ENCODE data around the gene TDRD3.
A peak's percentile ranks its signal among the peaks of the same experiment; 100 is the strongest.

The TDRD3 gene

DNA sequence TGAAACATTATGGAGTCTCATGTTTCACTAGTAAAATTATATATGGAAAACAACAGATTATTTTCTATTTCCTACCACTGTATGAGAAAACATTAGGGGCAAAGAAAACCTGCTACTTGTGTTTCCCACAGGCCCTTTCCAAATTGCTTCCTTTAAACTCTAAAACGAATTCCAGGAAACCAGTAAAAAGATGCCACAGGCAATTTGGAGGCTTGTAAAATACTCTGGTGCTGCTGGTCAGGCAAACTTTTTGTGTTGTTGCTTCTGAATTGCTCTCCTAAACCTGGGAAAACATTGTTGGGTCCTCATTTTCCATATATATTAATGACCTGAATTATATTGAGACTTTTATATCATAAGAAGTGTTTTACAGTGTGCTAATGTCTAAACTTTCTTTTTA, 141.5 kb downstream of the TDRD3 start:
- H3K4me3 ChIP-seq (ENCODE audit: low read depth, low read length) = no peak overlapping the region
- no peak for DNase-seq (ENCODE audit: low read depth)

DNA sequence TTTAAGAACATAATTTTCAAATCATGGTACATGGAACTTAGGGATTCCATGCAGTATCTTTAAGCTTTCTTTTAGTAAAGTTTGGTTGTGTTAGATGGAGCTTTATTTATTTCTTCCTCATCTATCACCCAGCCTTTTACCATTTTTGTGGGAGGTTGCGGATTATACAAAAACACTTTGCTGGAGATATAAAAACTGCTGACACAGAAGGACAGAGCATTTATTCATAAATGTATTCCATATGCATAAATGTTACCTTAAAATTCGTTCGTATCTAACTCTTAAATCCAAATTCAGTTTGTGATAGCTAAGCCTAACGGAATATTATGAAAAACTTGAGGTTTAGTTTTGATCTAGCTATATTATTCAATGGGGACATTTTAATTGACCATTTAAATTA, 143.3 kb downstream of the TDRD3 start:
- no peak overlapping the region for H3K4me3 ChIP-seq (ENCODE audit: low read depth, low read length)
- DNase-seq (ENCODE audit: low read depth) = no peak

DNA sequence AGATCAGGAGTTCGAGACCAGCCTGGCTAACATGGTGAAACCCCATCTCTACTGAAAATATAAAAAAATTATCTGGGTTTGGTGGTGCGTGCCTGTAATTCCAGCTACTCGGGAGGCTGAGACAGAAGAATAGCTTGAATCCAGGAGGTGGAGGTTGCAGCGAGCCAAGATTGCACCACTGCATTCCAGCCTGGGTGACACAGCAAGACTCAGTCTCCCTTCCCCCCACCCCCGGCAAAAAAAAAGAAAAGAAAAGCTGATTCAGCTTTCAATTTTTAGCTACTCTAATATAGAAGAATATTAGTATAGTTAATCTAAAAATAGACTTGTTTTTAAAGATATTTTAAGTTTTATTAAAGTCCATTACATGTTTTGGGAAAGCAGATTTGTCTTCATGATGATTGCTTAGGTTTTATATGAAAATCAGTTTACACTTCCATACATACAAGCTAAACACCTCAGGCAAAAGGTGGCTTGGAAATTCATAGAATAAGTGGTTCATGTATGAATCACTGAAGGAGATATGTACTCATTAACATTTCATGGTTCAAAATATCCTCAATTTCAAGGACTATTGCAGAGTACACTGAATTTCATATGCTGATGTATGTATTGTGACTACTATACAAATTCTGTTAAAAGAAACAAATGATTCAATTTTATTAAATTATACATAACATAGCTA, 165.2 kb downstream of the TDRD3 start:
- DNase-seq (ENCODE audit: low read depth) = no peak
- no peak overlapping the region for H3K4me3 ChIP-seq (ENCODE audit: low read depth, low read length)

DNA sequence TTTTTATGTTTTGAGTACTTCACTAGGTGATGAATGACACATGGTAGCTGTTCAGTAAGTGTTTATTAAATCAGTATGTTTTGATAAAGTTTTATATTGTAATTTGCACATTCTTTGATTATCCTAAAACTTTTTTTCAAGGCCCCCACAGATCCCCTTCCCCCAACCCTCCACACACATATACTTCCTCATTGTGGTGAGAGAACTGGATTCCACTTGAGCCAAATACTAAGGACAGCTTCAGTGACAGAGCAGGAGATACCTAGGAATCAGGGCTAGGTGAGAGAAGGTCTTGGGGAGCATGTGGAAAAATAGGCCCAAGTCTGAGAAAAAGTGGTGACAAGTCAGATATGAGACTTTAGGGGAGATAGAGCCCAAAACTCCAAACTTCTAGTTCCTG, 174.6 kb downstream of the TDRD3 start:
- no peak for DNase-seq (ENCODE audit: low read depth)
- no peak overlapping the region for H3K4me3 ChIP-seq (ENCODE audit: low read depth, low read length)

DNA sequence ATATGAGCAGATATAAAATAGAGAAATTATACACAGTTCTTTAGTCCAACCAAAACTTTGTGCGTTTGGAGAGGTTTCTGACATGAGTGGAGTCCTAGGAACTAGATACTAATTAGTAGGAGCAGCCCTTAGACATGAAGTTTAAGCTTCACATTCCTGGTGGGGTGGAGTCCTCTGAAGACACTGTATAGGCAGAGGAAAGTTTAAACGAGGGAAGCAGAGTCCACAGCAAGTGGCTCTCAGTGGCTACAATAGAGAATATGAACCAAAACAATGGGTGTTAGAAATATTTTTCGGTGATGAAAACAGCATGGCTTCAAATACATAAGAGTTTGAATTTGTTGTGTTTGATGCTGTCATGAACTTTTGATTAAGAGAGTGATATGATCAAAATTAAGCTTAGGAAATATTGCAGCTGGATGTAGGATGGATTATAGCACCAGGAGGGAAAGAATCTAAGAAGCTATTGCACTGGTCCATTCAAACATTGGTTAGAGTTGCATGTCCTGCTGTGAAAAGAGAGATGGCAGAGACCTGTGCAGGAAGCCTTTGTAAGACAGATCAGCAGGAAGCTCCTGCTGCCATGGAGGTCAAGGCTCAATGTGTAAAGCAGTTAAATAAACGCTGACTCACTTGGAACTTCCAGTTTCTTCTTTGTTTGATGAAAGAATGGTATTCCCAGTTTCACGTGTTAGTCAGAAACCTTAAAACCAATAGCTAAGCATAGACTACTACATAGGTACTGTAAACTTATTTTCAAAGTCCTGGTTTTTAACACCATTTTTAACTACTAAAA, 175.2 kb downstream of the TDRD3 start:
- H3K4me3 ChIP-seq (ENCODE audit: low read depth, low read length) = no peak overlapping the region
- DNase-seq (ENCODE audit: low read depth) = peak; percentile 43

DNA sequence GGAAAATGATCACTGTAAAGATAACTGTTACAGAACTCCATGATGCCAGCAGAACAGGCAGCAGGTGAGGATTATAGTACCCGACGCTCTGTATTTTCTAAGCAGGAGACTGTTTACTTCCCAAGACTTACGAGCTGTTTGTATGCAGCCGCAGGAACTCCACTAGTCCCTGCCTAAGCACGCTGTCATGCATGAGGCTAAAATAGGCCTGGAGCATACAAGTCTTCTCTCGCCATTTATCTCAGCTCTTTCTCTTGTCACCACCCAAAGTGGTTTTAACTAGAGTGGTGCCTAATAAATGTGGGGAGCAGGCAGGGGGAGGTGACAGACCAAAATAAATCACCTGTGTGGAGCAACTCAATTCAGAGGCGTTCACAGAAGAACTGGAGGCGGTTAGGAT, 175.8 kb downstream of the TDRD3 start:
- no peak overlapping the region for H3K4me3 ChIP-seq (ENCODE audit: low read depth, low read length)
- no peak for DNase-seq (ENCODE audit: low read depth)

DNA sequence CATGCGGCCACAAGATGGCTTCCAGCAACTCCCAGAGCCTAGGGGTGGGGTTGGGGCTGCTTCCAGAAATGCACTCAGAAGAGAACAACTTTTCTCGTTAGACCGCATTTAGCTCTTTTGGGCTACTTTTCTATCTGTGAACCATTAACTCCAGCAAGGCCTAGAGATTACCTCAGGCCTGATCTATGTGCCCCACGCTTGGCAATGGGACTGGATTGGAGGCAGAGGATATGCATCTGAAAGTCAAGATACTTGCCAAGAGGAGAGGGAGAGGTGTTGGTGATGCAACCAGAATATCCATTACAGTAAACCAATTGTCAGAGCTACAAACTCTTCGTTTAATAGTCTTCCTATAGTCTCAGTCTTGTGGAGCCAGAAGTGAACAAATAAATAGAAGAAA, 177.7 kb downstream of the TDRD3 start:
- H3K4me3 ChIP-seq (ENCODE audit: low read depth, low read length) = no peak overlapping the region
- no peak for DNase-seq (ENCODE audit: low read depth)

DNA sequence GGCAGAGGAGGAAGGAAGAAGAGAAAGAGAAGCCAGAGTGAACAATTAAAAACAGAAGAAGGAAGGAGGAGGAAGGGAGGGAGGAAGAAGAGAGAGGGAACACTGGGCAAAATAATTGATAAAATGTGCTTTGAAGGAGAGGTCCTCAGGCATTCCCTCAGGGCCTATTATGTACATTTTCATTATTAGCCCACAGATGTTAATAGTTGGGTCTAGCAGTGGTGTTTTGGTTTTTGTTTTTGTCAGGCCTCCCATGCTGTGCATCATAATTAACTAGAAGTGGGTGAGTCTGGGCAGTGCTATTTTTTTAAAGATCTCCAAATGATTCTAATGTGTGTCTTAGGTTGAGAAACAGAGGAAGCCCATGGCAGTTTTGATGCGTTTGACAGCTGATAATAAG, 178.1 kb downstream of the TDRD3 start:
- no peak overlapping the region for H3K4me3 ChIP-seq (ENCODE audit: low read depth, low read length)
- no peak for DNase-seq (ENCODE audit: low read depth)

DNA sequence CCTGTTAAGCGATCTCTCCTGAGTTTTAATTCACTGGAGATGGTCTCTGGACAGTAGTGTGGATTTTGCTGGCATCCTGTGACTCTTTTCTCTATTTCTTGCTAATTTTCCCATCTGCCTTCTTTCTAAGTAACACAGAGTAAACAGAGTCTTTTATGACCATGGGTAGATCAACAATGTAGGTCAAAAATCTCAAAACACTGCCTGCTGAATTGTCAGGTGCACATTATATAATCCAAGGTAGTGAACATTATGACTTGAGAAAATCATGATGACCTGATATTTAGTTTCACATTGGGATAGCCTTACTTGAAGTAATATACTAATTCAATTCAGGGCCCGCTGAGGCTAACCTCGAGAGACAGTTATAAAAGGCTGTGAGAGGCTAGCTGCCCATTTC, 180.7 kb downstream of the TDRD3 start:
- no peak overlapping the region for H3K4me3 ChIP-seq (ENCODE audit: low read depth, low read length)
- no peak for DNase-seq (ENCODE audit: low read depth)

DNA sequence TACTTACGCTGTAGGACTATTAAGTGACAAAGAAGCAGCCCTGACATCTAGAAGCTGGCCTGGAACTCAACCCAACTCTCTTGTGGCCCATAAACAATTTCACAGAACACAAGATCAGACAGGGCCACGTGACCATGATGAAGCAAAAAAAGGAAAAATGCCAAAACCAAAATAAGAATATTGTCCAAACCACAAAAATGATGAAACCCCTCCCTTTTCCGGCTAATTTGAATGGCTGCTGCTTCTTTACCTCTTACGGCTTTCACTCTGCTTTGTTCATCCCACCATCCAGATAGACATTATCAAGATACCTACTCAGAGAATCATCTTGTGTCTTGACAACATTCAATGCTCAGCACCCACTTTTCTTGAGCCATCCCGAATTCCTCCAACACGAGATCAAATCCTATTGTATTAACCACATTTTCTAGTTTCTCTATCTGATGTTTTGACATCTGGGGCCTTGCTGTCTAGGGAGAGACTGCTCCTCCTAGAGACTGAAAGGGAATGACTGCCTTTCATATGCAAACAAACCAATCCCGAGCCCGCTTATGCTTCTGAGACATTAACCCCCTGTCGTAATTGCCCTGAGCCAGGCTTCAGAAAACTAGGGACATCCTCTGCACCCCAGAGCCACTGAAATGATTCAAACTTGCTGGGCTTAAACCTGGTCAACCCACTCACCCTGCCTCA, 186.3 kb downstream of the TDRD3 start:
- no peak overlapping the region for H3K4me3 ChIP-seq (ENCODE audit: low read depth, low read length)
- no peak for DNase-seq (ENCODE audit: low read depth)

DNA sequence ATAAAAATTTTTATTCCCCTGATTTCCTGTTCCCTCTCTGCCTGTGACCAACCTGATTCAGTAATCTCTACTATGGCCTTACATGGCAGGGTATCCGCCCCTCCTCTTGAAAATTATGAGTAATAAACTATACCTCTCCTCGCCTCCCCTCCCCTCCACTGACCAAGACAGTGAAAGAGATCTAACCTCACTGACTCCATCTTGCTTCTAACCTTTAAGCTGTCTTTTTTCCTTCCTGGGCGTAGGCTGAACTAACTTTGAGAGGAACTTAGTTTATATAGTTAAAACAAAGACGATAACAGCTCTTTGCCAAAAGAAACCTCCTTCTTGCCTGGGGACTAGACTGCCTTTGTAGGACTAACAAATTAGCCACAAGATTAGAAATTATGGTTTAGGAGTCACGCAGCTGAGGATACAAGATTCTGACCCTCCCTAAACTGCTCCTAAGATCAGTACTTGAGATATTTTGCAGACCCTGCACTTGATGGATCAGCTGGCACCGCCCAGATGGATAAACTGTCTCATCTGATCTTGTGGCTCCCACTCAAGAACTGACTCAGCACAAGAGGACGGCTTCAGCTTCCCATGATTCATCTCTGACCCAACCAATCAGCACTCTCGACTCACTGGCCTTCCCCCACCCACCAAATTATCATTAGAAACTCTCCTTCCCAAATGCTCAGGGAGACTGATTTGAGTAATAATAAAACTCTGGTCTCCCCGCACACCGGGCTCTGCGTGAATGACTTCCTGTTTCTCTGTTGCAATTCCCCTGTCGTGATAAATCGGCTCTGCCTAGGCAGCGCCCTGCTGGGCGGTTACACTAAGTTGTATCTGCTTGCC, 187.1 kb downstream of the TDRD3 start:
- H3K4me3 ChIP-seq (ENCODE audit: low read depth, low read length) = no peak overlapping the region
- DNase-seq (ENCODE audit: low read depth) = no peak

DNA sequence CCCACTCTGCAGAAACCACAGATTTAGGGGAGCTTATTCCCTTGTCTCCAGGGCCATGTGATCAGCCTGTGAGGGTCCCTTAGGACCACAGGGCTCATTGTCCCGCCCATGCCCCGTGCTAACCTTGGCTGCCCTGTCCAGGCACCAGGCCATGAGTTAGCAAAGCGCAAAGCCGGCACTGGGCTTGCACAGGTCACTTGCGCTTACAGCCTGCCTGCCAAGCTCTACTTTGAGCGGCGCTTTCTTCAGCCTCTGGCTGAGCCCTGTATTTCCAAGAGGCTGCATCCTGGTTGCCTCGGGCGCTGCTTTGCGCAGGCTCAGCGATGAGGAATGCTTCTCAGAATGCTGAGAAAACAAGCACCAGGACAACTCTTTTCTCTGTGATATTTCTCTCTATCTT, 188.0 kb downstream of the TDRD3 start:
- no peak overlapping the region for H3K4me3 ChIP-seq (ENCODE audit: low read depth, low read length)
- DNase-seq (ENCODE audit: low read depth) = no peak

DNA sequence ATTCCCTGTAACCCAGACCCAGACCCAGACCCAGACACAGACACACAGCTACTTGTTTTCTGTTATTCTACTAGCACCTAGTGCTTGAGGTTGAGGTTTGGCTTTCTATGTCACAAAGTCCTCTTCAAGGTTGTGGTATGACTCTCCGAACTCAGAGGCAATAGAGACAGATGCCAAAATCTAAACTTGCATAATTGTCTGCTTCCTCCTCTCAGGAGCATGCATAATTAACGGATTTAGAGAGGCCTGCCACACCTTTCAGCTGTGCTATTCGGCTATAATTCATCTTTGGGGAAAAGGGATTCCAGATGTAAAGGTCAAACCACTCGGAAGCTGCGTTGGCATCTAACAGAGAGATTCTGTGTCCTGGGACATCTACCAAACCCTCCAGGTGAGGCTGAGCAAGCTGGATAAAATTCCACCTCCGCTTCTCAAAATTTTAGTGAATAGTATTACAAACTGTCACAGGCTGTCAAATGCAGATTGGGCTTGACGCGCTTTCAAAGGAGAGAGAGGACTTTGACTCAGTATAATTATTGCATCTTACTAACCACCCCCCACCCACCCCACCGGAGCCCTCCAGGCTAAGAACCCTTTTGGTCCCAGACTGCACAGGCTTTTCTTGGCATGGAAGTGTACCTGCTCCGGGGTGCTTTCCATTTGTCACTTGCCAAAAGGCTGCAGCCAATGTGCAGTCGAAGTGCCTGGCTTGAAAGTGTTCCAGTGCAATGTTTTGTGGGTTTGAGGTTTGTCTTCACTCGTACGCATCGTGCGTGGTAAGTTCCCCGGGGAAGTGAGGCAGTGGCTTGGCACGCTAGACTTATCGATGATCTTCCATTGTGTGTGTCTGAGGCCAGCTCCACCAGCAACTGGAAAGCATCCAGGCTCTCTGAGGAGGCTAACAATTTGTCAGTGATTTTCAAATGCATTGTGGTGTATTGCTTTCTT, 194.1 kb downstream of the TDRD3 start:
- peak; percentile 91 for DNase-seq (ENCODE audit: low read depth)
- no peak overlapping the region for H3K4me3 ChIP-seq (ENCODE audit: low read depth, low read length)

DNA sequence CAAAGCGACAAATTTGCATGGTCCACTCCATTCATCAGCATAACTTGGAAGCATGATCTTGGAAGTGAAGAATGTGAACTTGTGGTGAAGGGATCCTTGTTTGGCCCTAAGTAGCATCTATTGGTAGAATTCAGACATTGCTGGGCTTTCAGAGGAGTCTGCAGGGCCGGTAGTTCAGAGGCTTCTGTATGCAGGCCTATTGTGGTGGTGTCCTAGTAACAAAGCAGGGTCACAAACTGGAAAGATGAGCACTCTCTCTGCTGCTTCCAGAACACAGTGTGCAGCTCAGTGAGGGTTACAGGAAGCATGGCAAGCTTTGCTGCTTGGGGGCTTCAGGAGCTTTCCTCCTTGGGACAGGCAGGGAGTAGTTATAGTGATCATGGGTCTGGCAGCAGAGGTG, 206.0 kb downstream of the TDRD3 start:
- H3K4me3 ChIP-seq (ENCODE audit: low read depth, low read length) = no peak overlapping the region
- no peak for DNase-seq (ENCODE audit: low read depth)

DNA sequence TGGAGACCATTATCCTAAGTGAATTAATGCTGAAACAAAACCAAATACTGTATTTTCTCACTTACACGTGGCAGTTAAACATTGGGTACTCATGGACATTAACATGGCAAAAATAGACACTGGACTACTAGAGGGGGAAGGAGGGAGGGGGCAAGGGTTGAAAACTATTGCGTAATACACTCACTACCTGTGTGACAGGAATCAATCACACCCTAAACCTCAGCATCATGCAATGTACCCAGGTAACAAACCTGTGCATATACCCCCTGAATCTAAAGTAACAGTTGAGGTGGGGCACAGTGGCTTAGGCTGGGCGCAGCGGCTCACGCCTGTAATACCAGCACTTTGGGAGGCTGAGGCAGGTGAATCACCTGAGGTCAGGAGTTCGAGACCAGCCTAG, 207.0 kb downstream of the TDRD3 start:
- DNase-seq (ENCODE audit: low read depth) = no peak
- H3K4me3 ChIP-seq (ENCODE audit: low read depth, low read length) = no peak overlapping the region

DNA sequence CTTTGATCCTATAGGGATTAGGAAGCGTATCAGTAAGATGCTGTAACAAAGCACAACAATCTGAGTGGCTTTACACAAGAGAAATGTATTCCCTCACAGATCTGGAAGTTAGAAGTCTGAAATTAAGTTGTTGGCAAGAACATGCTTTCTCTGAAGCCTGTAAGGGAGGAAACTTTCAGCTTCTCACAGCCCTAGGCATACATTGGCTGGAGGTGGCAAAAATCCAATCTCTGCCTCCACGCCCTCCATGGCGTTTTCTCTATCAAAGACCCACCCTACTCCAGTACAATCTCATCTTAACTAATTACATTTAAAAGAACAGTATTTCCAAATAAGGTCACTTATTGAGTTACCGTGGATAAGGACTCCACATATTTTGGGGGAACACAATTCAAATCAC, 211.9 kb downstream of the TDRD3 start:
- DNase-seq (ENCODE audit: low read depth) = no peak

DNA sequence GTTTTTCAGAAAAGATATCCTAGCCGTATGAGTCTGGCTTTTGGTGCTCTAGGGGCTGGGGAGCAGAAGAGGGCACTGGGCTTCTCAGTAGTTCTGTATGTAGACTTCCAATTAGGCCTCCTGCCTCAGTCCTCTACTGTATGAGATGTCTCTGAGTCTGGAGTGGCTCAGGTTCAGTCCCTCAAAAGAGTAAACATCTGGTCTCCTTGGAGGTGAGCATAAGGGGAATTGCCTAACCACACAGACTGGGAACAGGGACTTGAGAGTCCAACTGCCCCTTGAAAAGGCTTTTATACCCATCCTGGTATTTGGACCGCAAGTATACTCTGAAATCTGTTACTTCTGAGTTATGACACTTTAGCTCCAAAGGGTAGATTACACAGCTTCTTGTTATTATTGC, 214.5 kb downstream of the TDRD3 start:
- H3K4me3 ChIP-seq (ENCODE audit: low read depth, low read length) = no peak overlapping the region
- DNase-seq (ENCODE audit: low read depth) = no peak

More for the DNA sequence above, 211.9 kb downstream of the TDRD3 start:
- no peak overlapping the region for H3K4me3 ChIP-seq (ENCODE audit: low read depth, low read length)

DNA sequence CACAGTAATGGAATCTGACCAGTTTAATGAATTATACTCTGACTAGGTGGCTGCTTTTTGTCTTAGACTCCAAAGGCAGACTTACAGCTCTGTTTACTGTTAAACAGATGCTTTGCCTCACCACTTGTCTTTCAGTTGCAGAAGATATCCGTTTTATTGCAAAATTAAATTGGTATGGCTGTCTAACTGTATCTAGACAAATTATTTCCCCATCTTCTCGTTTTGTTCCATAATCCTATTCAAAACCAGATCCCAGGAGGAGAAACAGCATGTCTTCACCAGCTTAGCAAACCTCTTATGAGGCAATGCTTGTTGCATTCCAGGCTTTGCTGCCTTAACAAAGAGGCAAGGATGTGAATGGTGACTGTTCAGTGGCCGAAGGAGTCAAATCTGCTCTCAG, 215.6 kb downstream of the TDRD3 start:
- DNase-seq (ENCODE audit: low read depth) = no peak
- no peak overlapping the region for H3K4me3 ChIP-seq (ENCODE audit: low read depth, low read length)

DNA sequence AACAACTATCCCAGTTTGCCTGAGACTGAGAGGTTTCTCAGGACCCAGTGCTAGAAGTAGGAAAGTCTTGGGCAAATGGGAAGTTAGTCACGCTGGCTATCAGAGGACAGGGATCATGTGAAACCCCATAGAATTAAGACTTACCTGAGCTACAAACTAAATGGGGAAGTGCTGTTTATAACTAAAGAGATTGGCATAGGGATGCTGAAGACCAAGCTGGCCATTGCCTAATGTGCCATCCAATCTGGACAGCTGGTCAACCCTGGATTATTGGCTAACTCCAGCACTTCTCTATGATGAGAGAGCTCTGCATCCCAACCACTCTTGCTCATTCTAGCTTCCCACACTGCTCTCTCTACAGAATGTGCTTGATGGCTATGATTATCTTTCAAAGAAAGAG, 216.1 kb downstream of the TDRD3 start:
- no peak for DNase-seq (ENCODE audit: low read depth)
- no peak overlapping the region for H3K4me3 ChIP-seq (ENCODE audit: low read depth, low read length)

All from skeletal muscle cell (primary cell).